Brain pericyte (primary cell): ENCODE results near the gene LRRC47.

ENCODE experiments used
- DNase-seq: peaks from one replicate; pipeline ENCODE4 v3.0.0-alpha.2; 2012; ENCODE audit warnings: low read depth, low spot score

Gene LRRC47

DNA sequence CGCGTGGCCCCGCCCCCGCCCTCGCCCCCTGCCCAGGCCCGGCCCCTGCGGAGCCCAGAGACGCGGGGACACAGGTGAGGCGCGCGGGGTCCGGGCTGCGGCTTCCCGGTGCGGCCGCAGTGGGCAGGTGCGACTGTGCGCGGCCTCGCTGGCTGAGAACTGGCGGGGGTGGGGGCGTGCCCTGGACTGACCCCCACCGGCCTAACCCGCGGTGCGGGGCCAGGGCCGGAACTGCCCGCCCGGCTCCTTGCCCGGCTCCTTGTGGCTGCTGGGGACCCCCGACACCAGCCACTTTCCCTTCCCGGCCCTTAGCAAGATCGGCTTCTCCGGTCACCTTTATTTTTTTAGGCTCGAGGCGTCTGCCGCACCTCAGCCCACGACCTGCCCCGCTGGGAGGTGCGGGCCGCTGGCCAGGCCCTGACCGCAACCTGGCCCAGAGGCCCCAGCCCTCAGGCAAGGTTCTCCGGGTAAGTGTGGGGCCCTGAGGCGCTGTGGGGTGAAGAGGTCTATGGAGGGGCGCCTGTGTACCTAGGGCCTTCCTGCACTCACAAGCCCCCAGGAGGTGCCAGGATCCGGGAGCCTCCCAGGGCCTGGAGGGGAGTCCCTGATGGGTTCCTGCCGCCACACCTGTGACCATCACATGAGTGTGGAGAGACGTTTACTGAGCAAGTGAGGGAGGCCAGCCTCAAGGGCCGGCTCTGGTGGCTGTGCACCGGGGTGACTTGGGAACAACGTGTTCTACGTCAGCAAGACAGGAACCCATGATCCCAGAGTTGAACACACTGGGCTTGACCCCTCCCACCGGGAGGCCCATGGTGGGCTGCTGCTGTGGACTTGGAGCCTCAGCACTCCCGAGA, 23.4 kb downstream of the LRRC47 start, which contains the start of gene SMIM1:
SMIM1 (plus strand) TSS at position 35 of the 857 bp plus-strand sequence. CDS start 2,625 bp downstream, outside the sequence.
- no peak for DNase-seq

GRCh38 chr1:3772027-3772714, 24.1 kb downstream of the LRRC47 start:
- DNase-seq = no peak

DNA sequence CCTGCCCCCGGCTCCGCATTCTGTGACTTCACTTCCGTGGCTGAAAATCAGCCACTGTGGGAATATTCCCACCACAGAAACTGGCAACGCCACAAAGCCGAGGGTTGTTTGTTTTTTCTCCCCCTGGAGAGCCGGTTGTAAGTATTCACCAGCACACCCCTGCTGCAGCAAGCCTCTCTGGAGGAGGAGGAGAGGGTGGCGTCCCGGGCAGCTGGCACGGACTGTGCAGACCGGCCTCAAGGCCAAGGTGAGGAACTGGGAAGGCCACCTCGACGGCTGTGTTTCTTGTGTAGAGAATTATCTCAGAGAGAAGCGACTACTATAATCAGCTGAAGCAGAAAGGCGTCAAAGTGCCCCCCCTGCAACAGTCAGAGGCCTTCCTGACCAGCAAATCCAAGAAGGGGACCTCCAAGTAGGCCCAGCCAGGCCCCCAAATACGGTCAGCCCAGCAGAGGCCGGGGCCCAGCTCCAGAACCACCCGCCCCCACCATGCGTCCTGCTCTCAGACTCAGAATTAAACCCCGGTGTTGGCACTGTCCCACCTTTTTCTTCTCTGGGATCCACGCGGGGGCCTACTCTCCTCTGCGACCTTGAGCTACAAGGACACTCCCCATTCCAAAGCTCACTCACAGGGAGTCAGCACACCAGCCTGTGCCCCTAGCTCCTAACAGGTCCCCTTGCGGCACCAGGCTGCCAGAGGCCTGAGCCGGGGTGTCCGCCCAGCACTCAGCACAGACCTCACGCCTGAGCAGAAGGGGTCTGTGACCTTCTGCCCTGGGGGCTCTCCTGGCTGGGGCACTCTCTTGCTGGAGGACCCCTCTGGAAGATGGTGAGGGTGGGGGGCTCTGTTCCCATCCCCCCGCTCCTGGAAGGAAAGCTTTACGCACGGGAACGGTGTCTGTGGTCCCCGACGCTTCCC, 24.9 kb downstream of the LRRC47 start:
- no peak for DNase-seq

DNA sequence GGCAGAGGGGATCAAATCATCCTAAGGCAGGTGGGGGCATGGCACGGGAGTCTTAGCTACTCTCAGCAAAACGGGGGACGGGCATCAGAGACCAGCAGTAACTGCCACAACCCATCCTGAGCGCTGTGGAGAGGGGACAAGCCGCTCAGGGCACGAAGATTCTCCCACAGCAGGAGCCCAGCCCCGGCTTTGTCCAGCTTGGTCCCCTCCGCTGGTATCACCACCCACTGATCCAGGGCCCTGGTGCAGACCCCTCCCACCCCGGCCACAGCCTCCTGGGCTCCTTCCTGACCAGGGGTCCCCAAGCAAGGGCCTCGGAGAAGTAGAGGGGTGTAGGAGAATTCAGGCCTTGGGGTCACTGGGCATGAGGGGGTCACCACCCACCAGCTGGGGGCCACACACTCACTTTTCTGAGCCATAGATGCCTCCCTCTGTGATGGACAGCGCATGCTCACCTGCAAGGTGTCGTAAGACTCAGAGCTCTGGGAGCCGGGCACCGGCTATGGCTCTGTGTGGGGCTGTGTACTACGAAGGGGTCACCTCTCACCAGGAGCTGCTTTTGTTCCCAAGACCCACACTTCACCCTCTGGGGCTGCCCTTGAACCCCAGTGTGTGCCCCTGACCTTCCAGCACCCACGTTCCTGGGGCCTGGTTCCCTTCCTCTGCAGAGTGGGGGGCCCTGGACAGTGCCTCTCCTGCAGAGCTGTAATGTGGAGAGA, 26.1 kb downstream of the LRRC47 start:
- DNase-seq = no peak

DNA sequence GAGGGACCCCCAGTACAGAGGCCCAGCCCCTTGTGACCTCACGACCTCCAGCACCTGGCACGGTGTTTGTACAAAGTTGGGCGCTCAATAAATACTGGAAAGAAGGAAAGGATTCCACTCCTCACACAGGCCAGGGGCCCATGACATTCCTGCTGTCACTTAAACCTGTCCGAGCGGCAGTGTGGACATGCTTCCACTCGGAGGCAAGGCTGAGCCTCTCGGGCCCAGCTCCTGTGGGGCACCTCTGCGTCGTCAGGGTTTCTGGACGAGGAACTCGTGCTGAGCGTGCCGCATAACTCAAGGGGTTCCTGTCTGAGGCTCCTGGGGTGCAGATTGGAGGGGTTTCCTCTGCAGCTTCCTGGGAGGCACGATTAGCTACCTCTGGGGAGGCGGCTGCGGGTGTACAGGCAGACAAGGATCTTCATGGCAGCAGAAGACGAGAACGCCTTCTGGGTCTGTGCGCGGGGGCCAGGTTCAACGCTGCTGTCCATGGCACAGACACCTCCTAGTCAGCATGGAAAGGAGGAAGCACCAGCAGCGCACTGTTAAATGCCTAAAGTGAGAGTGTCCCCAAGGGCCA, 27.4 kb downstream of the LRRC47 start:
- DNase-seq = no peak

- DNase-seq = no peak
Measured at GRCh38 chr1:3767328-3767925, 28.9 kb downstream of the LRRC47 start.

- no peak for DNase-seq
Measured at GRCh38 chr1:3763351-3764125, 32.8 kb downstream of the LRRC47 start.

- no peak for DNase-seq
Measured at GRCh38 chr1:3762873-3763228, 33.4 kb downstream of the LRRC47 start.

DNA sequence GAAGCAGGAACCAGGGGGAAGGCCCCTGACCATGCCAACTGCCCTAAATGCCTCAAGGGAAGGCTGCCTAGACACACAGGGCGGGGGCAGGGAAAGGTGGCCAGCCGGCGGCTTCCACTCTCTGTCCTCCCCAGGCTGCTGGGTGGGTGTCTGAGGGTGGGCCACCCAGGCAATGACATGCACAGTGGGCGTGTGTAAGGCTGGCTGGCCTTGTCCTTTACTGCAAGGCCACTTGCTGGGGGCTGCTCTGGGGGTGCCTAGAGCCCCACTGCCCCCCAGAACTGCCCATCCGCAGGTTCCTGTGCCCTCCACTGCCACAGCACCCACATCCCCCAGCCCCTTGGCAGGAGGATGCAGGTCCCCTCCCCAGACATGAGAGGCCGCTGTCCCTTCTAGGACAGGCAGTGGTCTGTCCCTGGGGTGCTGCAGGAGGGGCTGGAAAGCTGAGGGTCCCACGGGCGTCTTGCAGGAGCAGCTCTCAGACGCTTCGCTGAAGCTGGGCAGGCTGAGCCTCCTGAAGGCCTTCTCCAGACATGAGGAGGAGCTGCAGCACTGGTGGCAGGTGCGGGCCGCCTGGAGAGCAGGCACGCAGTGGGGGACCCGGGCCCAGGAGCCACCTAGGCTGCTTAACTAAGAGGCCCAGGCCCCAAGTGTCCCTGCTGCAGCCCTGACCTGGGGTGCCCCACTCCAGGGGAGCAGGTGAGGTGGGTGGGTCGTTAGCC, 34.0 kb downstream of the LRRC47 start:
- no peak for DNase-seq

DNA sequence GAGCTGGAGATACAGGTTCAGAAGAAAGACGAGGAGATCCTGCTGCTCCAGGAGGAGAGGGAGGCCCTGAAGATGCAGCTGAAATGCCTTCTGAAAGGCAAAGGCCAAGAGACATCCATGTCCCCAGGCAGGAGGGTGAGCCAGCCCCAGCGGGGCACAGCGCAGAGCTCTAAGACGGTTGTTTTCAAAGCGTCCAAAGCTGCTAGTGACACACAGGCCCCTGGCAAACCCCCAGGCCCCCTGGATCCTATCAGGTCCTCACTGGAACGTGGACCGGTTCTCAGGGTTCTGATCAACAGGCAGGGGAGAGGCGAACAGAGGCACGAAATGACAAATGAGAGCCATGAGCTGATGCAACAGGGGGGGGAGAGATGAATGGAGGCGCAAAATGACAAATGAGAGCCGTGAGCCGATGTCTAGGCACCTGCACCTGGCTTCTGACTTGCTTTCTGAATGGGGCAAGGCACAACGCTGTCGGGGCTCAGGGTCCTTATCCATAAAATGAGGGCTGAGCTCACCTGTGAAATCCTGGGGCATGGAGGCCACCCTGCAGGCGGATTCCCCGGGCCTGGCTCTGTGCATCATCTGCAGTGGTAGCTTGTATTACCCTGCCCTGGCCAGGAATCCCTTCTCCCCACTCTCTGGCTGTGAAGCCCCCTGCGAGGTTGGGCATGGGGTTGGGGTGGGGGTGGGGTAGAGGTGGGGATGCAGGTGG, 34.8 kb downstream of the LRRC47 start:
- DNase-seq = no peak

GRCh38 chr1:3759796-3760195, 36.5 kb downstream of the LRRC47 start:
- no peak for DNase-seq

DNA sequence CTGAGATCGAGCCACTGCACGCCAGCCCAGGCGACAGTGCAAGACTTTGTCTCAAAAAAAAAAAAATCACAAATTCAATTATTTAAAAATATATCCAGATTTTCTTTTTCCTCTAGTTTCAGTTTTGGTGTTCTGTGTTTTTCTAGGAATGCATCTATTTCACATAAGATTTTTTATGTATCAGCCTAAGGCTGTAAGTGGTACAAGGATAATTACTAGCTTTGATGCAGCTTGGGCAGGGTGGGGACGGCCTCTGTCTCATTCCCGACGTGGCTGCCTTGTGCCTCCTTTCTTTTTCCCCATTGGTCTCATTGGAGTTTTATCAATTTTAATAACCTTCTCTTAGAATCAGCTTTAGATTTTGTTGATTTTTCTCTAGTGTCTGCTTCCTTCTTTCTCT, 37.1 kb downstream of the LRRC47 start:
- no peak for DNase-seq

GRCh38 chr1:3756394-3756793, 39.9 kb downstream of the LRRC47 start:
- DNase-seq = no peak

DNA sequence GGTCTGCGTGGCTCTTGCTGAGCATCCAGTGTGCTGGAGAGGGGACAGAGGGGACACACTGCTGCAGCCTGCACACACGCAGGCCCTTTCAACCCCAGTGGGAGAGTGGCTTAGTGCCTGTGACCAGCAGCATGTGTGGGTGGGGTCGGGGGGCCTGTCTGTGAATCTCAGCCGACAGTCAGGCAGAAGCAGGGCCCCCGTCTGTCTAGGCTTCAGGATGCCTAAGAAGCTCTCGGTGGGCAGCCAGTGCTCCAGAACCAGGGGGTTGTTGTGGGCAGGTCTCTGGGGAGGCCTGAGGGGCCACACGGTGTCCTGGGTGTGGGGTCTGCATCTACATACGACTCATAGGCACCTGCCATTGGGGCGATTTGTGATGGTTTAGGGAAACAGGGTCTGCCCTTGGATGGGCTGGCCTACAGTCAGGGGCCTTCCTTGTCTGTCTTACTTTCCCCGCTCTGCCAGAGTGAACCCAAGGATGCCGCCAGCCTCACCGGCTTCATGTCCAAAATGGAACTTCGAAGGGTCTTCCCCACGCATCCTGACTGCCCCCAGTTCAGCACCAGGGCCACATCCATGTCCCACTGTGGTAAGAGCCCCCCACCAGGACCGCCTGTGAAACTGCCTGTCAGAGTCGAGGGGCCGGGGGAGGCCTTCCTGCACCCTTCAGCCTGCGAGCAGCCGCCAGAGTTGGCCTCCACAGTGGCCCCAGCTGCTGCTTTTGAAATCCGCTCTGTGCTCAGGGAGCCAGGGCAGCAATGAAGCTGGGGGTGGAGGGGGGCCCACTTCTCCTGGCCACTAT, 42.4 kb downstream of the LRRC47 start:
- DNase-seq = no peak

- DNase-seq = no peak
Measured at GRCh38 chr1:3752400-3752945, 43.8 kb downstream of the LRRC47 start, which contains the start of gene CCDC27. TSS of gene CCDC27 (plus strand) at chr1:3752450. CDS start at chr1:3752482, 32 bp downstream.

DNA sequence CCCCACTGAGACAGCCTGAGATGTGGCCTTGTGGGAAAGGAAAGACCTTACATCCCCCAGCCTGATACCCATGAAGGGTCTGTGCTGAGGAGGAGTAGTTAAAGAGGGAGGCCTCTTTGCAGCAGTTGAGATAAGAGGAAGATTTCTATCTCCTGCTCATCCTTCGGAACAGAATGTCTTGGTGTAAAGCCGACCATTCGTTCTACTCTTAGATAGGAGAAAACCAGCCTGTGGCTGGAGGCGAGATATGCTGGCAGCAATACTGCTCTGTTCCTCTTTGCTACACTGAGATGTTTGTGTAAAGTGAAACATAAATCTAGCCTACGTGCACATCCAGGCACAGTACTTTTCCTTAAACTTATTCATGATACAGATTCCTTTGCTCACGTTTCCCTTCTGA, 45.6 kb downstream of the LRRC47 start:
- no peak for DNase-seq

GRCh38 chr1:3749512-3749911, 46.8 kb downstream of the LRRC47 start:
- DNase-seq = no peak
